ENCODE measurements around the gene NFIA.

- TF ChIP-seq CTCF (IDR thresholded peaks at IDR 0.05) (peak in 1 of 6 experiments; percentile 9), EP300 (IDR thresholded peaks at IDR 0.05) (no peak), POLR2A (IDR thresholded peaks at IDR 0.05) (peak in 1 of 4 donors; percentile 57)
Observed at GRCh38 chr1:61050541-61051442, 31.6 kb upstream of the NFIA start.

All from upper lobe of left lung (tissue), 4 donors.